Measurements from ENCODE around the gene LRTM2.

The LRTM2 gene

DNA sequence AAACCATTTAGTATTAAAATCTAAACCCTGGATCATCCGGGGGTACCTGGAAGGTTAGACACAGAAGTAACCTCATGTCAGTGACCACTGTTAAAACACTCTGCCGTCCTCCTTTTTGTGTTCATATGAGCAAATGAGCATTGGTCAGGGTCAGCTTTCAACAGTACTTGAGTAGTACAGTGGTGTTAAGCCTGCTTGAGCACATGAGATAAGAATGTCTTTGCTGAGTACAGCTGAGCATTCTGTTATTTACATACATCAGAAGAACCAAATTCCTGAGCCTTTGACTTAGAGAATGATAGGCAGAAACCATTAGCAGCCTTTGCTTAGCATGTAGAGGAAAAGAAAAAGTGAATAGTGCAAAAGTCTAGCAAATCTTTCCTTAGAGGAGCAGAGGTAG lies 38.6 kb upstream of the LRTM2 start:
- H3K27ac ChIP-seq: no peak overlapping the region

DNA sequence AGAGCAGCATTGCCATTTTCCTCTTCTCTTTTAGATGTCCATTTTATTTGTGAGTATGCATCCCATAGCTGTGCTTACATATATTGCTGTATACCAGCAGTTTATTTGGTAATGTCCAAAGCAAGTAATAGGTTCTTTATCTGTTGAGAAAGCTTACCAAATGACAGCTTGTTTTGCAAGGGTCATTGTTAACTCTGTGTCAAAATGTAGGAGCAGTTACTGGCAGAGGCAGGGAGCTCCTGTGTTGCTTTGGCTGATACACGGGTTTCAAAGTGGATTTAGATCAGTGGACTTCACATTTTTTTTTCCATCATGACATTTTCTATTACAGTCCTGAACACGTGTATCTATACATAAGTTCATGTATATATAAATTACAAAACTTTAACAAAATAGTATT lies 38.1 kb upstream of the LRTM2 start:
- TF ChIP-seq ZFX (IDR thresholded peaks at IDR 0.05; ENCODE audit: borderline replicate concordance): no peak
- TF ChIP-seq, protein P1, sequence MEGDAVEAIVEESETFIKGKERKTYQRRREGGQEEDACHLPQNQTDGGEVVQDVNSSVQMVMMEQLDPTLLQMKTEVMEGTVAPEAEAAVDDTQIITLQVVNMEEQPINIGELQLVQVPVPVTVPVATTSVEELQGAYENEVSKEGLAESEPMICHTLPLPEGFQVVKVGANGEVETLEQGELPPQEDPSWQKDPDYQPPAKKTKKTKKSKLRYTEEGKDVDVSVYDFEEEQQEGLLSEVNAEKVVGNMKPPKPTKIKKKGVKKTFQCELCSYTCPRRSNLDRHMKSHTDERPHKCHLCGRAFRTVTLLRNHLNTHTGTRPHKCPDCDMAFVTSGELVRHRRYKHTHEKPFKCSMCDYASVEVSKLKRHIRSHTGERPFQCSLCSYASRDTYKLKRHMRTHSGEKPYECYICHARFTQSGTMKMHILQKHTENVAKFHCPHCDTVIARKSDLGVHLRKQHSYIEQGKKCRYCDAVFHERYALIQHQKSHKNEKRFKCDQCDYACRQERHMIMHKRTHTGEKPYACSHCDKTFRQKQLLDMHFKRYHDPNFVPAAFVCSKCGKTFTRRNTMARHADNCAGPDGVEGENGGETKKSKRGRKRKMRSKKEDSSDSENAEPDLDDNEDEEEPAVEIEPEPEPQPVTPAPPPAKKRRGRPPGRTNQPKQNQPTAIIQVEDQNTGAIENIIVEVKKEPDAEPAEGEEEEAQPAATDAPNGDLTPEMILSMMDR (IDR thresholded peaks at IDR 0.05): no peak
- no peak overlapping the region for H3K27ac ChIP-seq

More for the DNA sequence above, 38.6 kb upstream of the LRTM2 start:
- no peak for TF ChIP-seq ZFX (IDR thresholded peaks at IDR 0.05; ENCODE audit: borderline replicate concordance)

- TF ChIP-seq, protein P1 (IDR thresholded peaks at IDR 0.05): no peak
- no peak for TF ChIP-seq ZFX (IDR thresholded peaks at IDR 0.05; ENCODE audit: borderline replicate concordance)
- H3K27ac ChIP-seq: no peak overlapping the region
These were observed 32.7 kb upstream of the LRTM2 start for GRCh38 chr12:1787714-1788113.

GRCh38 chr12:1790444-1790843 lies 29.9 kb upstream of the LRTM2 start:
- H3K27ac ChIP-seq: no peak overlapping the region
- TF ChIP-seq, protein P1 (IDR thresholded peaks at IDR 0.05): no peak
- no peak for TF ChIP-seq ZFX (IDR thresholded peaks at IDR 0.05; ENCODE audit: borderline replicate concordance)

DNA sequence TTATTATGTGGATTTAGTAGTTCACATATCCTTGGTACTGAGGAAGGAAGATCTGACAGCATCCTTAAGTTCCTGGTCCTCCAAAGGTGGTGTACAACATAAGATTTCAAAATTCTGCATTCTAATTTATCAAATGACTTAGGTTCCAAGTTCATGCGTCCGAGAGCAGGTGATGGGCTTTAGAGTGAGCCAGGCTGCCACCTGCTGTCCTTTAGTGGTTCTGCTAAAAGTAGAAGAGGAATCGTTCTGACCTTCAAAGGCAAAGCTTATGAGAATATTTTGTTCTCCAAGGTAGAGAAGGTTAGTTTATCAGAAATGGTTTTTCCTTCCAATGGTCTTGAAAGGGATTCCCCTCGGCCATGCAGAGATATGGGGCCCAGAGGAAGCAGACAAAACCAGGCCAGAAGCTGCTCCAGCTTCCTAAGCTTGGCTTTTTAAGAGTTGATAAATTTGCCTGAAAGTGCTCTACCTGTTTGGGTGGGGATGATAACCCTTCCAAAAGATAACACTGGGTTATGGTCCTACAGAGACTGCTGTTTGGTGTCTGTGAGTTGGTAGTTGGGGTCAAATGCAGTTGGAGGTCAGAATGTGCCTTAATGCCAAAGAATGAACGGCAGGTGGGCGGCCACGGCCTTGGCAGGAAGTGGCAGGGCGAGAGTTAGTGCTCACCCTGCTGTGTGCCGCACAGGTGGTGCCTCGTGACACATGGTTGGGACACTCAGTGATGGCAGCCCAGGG lies 29.1 kb upstream of the LRTM2 start:
- no peak overlapping the region for H3K27ac ChIP-seq
- TF ChIP-seq, protein P1 (IDR thresholded peaks at IDR 0.05): peak; percentile 93
- no peak for TF ChIP-seq ZFX (IDR thresholded peaks at IDR 0.05; ENCODE audit: borderline replicate concordance)

GRCh38 chr12:1792406-1792805 lies 28.0 kb upstream of the LRTM2 start:
- H3K27ac ChIP-seq: no peak overlapping the region
- TF ChIP-seq, protein P1 (IDR thresholded peaks at IDR 0.05): no peak
- TF ChIP-seq ZFX (IDR thresholded peaks at IDR 0.05; ENCODE audit: borderline replicate concordance): no peak

GRCh38 chr12:1793426-1794210 lies 26.7 kb upstream of the LRTM2 start:
- H3K27ac ChIP-seq: no peak overlapping the region
- TF ChIP-seq, protein P1 (IDR thresholded peaks at IDR 0.05): no peak
- no peak for TF ChIP-seq ZFX (IDR thresholded peaks at IDR 0.05; ENCODE audit: borderline replicate concordance)
